Epithelial cell of prostate (primary cell): ENCODE measurements around the gene SERPINA1.

ENCODE experiments used
- DNase-seq: peaks from one replicate; pipeline ENCODE4 v3.0.0-alpha.2; 2011; ENCODE audit warnings: low read depth, low spot score
- H3K27ac ChIP-seq: fragments of 450-650 bp; 2 replicates; pipeline ENCODE4 v1.5.1; 2017; ENCODE audit warnings: mild to moderate bottlenecking

Gene SERPINA1

GRCh38 chr14:94398536-94398935 is 10.1 kb upstream of the SERPINA1 start:
- no peak overlapping the region for H3K27ac ChIP-seq
- DNase-seq = no peak

DNA sequence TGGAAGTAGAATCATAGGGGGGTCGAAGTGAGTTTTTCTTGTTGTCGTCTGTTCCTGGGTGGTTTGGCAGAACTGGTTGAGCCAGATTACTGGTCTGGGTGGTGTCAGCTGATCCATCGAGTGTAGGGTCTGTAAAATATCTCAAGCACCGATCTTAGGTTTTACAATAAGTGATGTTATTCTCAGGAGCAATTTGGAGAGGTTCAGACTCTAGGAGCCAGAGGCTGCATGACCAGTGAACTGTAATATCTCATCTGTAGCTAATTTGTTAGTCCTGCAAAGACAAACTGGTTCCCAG is 9.7 kb upstream of the SERPINA1 start:
- no peak for DNase-seq
- H3K27ac ChIP-seq = no peak overlapping the region

DNA sequence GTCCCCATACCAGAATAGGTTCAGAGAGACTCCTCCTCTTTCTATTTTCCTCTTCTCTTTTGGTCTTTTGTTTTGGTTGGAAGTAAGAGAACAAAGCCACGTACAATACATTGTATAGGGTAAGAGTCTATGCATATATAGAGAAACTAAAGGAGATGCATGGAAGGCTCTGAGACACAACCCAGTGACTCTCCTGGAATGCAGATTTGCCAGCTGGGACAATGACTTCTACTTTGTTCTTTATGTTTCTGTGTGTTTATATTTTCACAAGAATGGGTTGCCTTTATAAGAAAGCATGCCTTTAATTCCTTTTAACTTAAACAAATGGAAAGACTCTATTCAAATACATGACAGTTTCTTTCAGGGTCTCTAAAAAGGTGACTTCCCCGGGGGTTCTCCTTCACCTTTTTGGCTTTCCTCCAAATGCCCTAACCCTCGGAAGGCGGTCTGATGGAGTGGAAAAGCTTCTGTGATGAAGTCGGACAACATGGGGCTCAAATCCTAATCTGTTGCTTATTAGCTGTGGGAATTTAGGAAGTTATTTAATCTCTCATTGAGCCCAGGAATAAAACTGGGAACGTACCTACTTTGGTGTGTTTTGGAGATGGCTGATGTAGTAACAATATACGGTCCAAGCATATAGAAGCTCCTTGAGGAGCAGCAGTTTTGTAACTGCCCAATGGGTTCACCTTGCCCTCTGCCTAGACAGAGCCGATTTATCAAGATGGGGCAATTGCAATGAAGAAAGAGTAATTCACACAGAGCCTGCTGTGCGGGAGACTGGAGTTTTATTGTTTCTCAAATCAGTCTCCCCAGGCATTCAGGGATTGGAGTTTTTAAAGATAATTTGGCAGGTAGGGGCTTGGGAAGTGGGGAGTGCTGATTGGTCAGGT is 9.1 kb upstream of the SERPINA1 start:
- H3K27ac ChIP-seq = no peak overlapping the region
- DNase-seq = no peak

- H3K27ac ChIP-seq = no peak overlapping the region
- no peak for DNase-seq
Observed at GRCh38 chr14:94396628-94397225, 8.3 kb upstream of the SERPINA1 start.

GRCh38 chr14:94395888-94396574 is 7.6 kb upstream of the SERPINA1 start:
- DNase-seq = no peak
- no peak overlapping the region for H3K27ac ChIP-seq

DNA sequence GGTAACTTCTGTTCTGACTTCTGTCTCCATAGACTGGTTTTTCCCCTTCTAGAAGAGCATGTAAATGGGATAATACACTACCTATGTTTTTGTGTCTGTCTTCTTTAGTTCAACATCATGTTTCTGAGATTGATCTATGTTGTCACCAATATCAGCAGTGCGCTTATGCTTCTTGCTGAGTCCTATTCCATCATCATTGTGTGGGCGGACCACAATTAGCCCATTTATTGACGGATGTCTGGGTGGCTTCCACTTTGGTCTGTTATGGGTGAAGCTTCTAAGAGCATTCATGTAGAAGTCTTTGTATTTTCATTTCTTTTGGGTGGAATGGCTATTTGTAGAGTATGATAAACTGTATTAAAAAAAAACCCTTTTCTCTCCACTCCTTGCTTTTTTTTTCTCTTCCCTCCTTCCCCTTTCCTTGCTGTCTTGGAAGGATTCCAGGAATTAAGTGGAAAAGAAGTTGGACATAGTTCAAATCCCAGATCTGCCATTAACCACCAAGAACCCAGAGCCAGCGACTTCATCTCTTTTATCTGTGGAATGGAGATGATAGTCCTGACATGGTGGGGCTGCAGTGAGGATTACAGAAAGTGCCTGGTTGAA is 7.0 kb upstream of the SERPINA1 start:
- no peak overlapping the region for H3K27ac ChIP-seq
- DNase-seq = no peak

DNA sequence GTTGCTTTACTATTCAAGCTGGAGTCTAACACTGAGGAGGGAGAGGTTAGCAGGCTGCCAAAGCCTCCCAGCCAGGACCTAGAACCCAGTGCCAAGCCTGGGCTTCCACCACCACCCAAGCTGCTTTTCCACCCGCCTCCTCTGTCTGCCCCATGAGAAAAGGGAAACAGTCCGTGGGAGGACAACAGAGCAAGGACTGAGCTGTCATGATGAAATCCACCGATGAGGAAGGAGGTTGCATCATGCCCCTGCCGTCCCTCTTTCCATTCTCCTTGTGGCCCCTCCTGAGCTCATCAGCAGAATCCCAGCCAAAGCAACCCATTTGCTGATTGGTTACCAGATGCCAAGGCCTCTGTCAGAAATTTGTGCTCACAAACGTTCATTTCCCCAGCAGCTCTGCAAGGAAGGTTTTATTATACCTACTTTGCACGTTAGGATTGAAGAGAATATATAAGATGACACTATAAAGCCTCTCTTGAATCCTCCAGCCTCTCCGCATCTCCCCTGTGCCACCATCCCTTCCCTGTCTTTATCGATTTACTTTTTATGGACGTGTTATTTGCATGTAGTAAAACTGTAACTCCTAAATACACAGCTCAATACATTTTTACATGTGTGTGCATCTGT is 6.3 kb upstream of the SERPINA1 start:
- DNase-seq = no peak
- no peak overlapping the region for H3K27ac ChIP-seq

DNA sequence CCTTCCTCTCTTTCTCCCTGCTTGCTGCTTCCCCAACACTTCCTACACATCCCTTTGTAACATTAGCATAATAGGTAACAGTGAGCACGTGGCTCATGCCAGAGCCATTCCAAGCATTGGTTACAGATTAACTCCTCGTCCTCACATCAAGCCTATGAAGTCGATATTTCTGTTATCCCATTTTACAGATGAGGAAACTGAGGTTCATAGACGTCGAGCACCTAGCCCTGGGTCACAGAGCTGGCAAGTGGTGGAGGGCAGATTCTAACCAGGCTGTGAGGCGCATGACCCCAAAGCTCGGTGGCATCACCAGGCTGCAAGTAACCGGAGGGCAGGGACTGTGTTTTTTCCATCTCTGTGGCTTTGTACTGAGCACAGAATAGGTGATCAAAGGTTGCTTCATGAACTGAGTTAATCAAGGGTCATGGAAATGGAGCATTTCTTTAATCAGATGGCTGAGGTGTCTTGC is 5.7 kb upstream of the SERPINA1 start:
- H3K27ac ChIP-seq = no peak overlapping the region
- DNase-seq = no peak

DNA sequence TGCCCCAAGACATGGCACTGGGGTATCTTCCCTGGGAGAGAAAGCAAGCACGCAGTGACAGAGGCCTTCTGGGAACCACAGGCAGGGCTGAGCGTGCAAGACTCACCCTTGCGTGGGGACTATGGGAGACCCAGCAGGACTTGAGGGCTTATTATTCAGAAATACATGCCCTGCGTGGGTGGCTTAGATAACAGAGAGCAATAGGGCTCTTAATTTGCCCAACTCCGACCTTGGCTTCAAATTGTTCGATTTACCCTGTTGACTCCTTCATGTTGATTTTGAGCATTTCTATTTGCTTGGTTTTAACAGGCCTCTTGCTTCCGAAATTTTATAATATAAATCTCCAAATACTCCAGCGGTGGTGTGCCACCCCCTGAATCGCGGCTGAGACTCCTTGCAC is 5.1 kb upstream of the SERPINA1 start:
- no peak overlapping the region for H3K27ac ChIP-seq

DNA sequence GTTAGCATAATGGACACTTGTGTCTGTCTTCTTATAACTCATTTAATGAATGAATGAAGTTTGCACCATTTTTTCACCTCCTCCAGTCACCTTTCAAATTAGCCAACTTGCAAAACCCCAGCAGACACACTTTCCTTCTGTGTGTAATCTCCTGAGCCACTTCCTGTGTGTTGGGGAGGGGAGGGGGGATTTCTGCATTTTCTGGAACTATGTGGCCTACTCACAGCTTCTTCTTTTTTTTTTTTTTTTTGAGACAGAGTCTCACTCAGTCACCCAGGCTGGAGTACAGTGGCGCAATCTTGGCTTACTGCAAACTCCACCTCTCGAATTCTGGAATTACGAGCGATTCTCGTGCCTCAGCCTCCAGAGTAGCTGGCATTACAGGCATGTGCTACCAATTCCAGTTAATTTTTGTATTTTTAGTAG is 4.1 kb upstream of the SERPINA1 start:
- H3K27ac ChIP-seq = no peak overlapping the region
- no peak for DNase-seq

More for the DNA sequence above, 5.1 kb upstream of the SERPINA1 start:
- no peak for DNase-seq

GRCh38 chr14:94391281-94391975 is 3.0 kb upstream of the SERPINA1 start:
- no peak for DNase-seq
- peak overlapping the region; percentile 38 for H3K27ac ChIP-seq

DNA sequence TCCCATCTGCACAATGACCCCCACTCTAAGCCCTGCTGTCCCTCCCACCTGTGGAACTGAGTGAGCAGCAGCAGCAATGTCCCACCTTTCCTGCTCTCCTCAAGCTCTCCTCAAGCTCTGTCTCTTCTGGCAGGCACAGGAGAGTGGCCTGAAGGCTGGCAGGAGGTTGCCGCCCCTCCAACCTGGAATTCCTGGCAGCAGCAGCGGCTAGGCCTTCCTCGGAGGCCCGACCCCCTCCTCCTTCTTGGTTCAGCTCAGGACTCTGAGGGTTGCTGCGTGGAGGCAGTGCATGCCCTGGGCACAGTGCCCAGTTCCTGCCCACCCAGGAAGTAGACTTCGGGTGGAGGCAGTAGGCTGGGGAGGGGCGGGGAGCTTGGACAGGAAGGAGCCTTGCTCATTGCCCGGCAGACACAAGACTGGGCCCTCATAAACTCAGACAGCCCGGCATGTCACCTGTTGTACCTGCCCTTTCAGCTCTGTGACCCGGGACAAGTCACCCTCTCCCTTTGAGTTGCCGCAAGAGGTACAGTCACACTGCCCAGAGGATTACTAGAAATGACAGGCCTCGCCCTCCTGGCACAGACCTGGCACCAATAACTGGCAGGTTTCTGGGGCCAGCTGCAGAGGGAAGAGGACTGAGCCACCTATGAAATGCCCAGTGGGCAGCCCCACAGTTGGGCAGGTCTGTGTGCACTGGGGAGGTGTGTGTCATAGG is 2.1 kb upstream of the SERPINA1 start:
- peak overlapping the region; percentile 38 for H3K27ac ChIP-seq
- peak; percentile 22 for DNase-seq

- peak overlapping the region; percentile 38 for H3K27ac ChIP-seq
- no peak for DNase-seq
Observed at GRCh38 chr14:94389731-94390371, 1.4 kb upstream of the SERPINA1 start.

DNA sequence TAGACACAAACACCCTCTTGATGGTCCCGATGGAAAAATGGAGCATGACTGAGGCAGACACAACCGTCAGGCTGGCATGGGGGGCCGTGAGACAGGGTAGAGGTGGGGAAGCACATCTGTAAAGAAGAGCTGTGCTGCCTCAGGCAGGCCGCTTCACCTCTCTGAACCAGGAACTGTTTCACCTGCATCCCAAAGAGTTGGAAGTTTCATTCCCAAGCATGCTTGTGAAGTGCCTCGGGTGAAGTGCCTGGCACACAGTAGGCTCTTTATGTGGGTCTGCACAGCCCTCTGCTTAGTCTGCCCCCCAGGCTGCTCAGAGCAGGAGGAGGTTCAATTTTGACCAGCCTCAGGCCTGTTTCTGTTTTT is 685 bp upstream of the SERPINA1 start:
- no peak overlapping the region for H3K27ac ChIP-seq
- no peak for DNase-seq

DNA sequence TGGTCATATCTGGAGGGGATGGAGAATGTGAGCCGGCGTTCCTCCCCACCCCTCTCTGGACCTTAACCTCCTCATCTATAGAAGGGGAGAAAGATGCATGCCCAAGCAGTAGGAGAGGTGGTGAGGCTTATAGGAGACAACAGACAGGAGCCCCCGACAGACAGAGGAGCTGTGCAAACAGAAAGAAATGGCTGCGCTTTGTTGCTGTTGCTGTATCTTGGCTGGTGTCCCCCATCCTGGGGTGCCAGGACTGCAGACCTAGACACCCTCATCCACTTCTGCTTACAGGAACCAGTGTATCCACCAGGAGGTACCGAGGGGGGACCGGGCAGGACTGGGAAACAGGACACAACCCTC is 397 bp downstream of the SERPINA1 start:
- no peak for DNase-seq
- H3K27ac ChIP-seq = peak overlapping the region; percentile 17

- no peak overlapping the region for H3K27ac ChIP-seq
- DNase-seq = no peak
Observed at GRCh38 chr14:94387051-94388026, 1.1 kb downstream of the SERPINA1 start.

GRCh38 chr14:94386085-94387031 is 2.0 kb downstream of the SERPINA1 start:
- DNase-seq = no peak
- no peak overlapping the region for H3K27ac ChIP-seq
